ENCODE measurements around the gene FGF18.
"Not testable (repeated sequence)": the region's sequence is repeated elsewhere in the genome, so short reads cannot be mapped to it uniquely, and the experiment has no call there.

Gene FGF18

GRCh38 chr5:171401167-171401947, 18.1 kb upstream of the FGF18 start:
- Histone ChIP-seq H3K4me3 (ENCODE audit: low read depth, low read length) (no peak overlapping the region), H3K4me1 (ENCODE audit: control insufficient read depth, insufficient read depth, low read length) (no peaks in the 10 kb centered on the region), H3K27ac (ENCODE audit: extremely low read depth, low read depth, low read length) (no peak overlapping the region), H3K9me3 (ENCODE audit: control insufficient read depth, insufficient read depth, low read depth, low read length) (no peaks in the 10 kb centered on the region), H3K36me3 (ENCODE audit: control insufficient read depth in 2 of 2, insufficient read depth in 1 of 2, low read length in 2 of 2) (peaks cover 70 to 75% of the 10 kb centered on the region in 2 experiments)
- POLR2A ChIA-PET, result no interaction called here
- TF ChIP-seq ZNF677 (tag by site-specific recombination; IDR thresholded peaks at IDR 0.05), result no peak
- no peak for TF ChIP-seq ZNF692 (tag by site-specific recombination; IDR thresholded peaks at IDR 0.05)
- TF ChIP-seq HOXA7 (CRISPR knock-in tag; IDR thresholded peaks at IDR 0.05; ENCODE audit: borderline replicate concordance), result no peak
- TF ChIP-seq ZNF544 (tag by site-specific recombination; IDR thresholded peaks at IDR 0.05), result no peak
- TF ChIP-seq ZNF514 (tag by site-specific recombination; IDR thresholded peaks at IDR 0.05), result no peak
- TF ChIP-seq ZNF280C (tag by site-specific recombination; IDR thresholded peaks at IDR 0.05), result no peak
- no peak for TF ChIP-seq WT1 (tag by site-specific recombination; IDR thresholded peaks at IDR 0.05)
- no peak for TF ChIP-seq ZNF600 (tag by site-specific recombination; IDR thresholded peaks at IDR 0.05)
- TF ChIP-seq ZNF121 (tag by site-specific recombination; IDR thresholded peaks at IDR 0.05), result no peak
- TF ChIP-seq ZNF777 (tag by site-specific recombination; IDR thresholded peaks at IDR 0.05; ENCODE audit: borderline replicate concordance), result no peak
- TF ChIP-seq FEZF1 (tag by site-specific recombination; IDR thresholded peaks at IDR 0.05), result no peak
- TF ChIP-seq GLIS1 (tag by site-specific recombination; IDR thresholded peaks at IDR 0.05), result no peak
- TF ChIP-seq ZBTB7A (tag by site-specific recombination; IDR thresholded peaks at IDR 0.05; ENCODE audit: low read depth), result no peak
- TF ChIP-seq ZNF311 (tag by site-specific recombination; IDR thresholded peaks at IDR 0.05; ENCODE audit: borderline replicate concordance), result no peak
- no peak for TF ChIP-seq GLIS2 (tag by site-specific recombination; IDR thresholded peaks at IDR 0.05)
- TF ChIP-seq ZNF26 (tag by site-specific recombination; IDR thresholded peaks at IDR 0.05), result no peak
- no peak for TF ChIP-seq ZBTB44 (tag by site-specific recombination; IDR thresholded peaks at IDR 0.05)
- no peak for TF ChIP-seq KLF7 (tag by site-specific recombination; IDR thresholded peaks at IDR 0.05; ENCODE audit: borderline replicate concordance)
- CTCF ChIA-PET, result interaction anchor here (0.7 kb wide), 1 partner anchor 711 kb away, joined by 6 read pairs; no protein-coding TSS in a partner anchor

GRCh38 chr5:171402751-171403150, 16.7 kb upstream of the FGF18 start:
- H3K4me1 ChIP-seq (ENCODE audit: control insufficient read depth, insufficient read depth, low read length); POLR2A ChIA-PET; H3K4me3 ChIP-seq (ENCODE audit: low read depth, low read length); H3K9me3 ChIP-seq (ENCODE audit: control insufficient read depth, insufficient read depth, low read depth, low read length); H3K27ac ChIP-seq (ENCODE audit: extremely low read depth, low read depth, low read length); CTCF ChIA-PET: not testable (repeated sequence)
- peaks cover 70 to 75% of the 10 kb centered on the region in 2 experiments for H3K36me3 ChIP-seq (ENCODE audit: control insufficient read depth in 2 of 2, insufficient read depth in 1 of 2, low read length in 2 of 2)
- peak; percentile 70; the same call in 1 of the 2 replicates for TF ChIP-seq ZNF362 (tag by site-specific recombination; IDR thresholded peaks at IDR 0.05)
